Measurements from ENCODE around the gene PKP4. TPM values are rescaled to one million over a fixed set of nuclear protein-coding genes. Genes with fewer than 3 reads are reported as not detected.

Gene PKP4
- total and polyA plus RNA-seq, 7 donors = 6.8 to 23.8 (median 18.0) TPM

DNA sequence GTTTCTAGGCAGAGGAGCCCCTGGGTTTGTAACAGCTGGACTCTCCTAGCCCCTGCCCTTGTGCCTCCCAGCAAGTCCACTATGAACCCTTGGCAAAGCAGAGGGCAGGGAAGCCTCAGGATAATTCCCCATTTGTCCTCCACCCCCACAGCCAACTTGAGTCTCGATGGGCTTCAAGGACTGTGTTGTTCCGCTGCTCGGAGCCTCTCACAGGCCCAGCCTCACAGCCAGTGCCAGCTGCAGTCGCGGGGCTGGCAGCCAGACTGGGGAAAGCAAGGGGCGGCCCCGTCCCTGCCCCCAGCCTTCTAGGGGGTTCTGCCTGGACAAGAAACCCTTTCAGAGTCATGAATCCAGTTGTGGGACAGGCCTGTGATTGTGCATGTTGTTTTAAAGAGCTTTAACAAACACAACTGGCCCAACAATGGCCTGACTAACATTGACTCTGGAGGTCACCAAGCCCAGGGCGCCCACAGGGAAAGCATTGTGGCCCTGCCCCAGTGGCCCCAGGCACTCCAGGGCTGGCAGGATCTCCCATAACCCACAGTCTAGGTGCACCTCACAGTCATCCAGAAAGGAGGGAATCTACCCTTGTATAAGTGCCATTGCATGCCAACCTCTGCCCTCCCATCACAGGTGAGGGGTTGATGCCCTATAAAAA lies 266.6 kb downstream of the PKP4 start:
- H3K4me1 ChIP-seq = no peaks in the 10 kb centered on the region
- ATAC-seq = no peak
- 47 to 54% (median 47%) methylated on average over 6 to 8 of the region's 8 CpGs for WGBS, 3 donors

GRCh38 chr2:158723921-158724802 lies 267.4 kb downstream of the PKP4 start:
- TF ChIP-seq, protein P1, sequence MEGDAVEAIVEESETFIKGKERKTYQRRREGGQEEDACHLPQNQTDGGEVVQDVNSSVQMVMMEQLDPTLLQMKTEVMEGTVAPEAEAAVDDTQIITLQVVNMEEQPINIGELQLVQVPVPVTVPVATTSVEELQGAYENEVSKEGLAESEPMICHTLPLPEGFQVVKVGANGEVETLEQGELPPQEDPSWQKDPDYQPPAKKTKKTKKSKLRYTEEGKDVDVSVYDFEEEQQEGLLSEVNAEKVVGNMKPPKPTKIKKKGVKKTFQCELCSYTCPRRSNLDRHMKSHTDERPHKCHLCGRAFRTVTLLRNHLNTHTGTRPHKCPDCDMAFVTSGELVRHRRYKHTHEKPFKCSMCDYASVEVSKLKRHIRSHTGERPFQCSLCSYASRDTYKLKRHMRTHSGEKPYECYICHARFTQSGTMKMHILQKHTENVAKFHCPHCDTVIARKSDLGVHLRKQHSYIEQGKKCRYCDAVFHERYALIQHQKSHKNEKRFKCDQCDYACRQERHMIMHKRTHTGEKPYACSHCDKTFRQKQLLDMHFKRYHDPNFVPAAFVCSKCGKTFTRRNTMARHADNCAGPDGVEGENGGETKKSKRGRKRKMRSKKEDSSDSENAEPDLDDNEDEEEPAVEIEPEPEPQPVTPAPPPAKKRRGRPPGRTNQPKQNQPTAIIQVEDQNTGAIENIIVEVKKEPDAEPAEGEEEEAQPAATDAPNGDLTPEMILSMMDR (IDR thresholded peaks at IDR 0.05) = no peak
- DNase-seq = no peak
- intact Hi-C loops (cut with DNase I) = no loop called here
- Histone ChIP-seq H3K4me1 (no peaks in the 10 kb centered on the region), H3K9me3 (no peaks in the 10 kb centered on the region), H3K27me3 (ENCODE audit: insufficient read depth in 3 of 3, low read length in 2 of 3) (peaks cover 0 to 8% (median 0%) of the 10 kb centered on the region in 3 donors), H3K27ac (no peak overlapping the region), H3K4me3 (no peak overlapping the region), H3K36me3 (ENCODE audit: insufficient read depth in 1 of 2, low read depth in 1 of 2) (no peaks in the 10 kb centered on the region)
- no peak for ATAC-seq
- 83 to 90% (median 86%) methylated on average over 12 of the region's 12 CpGs for WGBS, 3 donors

More for the DNA sequence above, 266.6 kb downstream of the PKP4 start:
- Histone ChIP-seq H3K4me3 (no peak overlapping the region), H3K27ac (no peak overlapping the region), H3K9me3 (no peaks in the 10 kb centered on the region), H3K27me3 (ENCODE audit: insufficient read depth in 3 of 3, low read length in 2 of 3) (peaks cover 0 to 8% (median 0%) of the 10 kb centered on the region in 3 donors), H3K36me3 (ENCODE audit: insufficient read depth in 1 of 2, low read depth in 1 of 2) (no peaks in the 10 kb centered on the region)
- no peak for DNase-seq
- intact Hi-C loops (cut with DNase I) = no loop called here
- TF ChIP-seq, protein P1 (IDR thresholded peaks at IDR 0.05) = no peak

DNA sequence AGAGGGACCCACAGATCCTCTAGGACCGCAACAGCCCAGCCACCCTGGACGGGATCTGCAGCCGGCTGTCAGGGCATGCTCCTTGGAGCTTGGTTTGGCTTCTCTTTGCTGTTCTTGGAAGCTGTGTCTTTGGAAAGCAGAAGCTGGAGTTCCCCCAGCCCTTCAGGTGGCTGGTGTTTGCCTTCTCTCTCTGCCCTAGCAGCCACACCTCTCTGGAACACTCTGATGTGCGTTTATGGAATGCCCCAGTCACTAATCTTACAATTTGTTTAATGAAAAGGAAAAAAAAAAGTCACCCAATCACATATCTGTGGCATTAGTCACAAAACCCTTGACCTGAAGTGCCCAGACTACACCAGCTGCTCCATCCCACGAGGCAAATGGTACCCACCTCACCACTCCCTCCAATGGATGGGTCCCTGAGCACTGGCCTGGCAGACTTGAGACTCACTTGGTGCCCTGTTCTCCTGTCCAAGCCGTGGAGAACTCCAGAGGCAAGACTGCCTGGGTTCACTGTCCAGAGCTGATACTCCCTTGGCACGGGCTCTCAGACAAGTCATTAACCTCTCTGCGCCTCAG lies 268.1 kb downstream of the PKP4 start:
- DNase-seq (no peak), ATAC-seq (no peak)
- intact Hi-C loops (cut with DNase I) = no loop called here
- peaks cover 0 to 8% (median 0%) of the 10 kb centered on the region in 3 donors for H3K27me3 ChIP-seq (ENCODE audit: insufficient read depth in 3 of 3, low read length in 2 of 3)
- no peaks in the 10 kb centered on the region for H3K4me1 ChIP-seq
- no peak overlapping the region for H3K4me3 ChIP-seq
- H3K9me3 ChIP-seq = no peaks in the 10 kb centered on the region
- TF ChIP-seq, protein P1 (IDR thresholded peaks at IDR 0.05) = no peak
- WGBS, 3 donors = 28 to 56% (median 29%) methylated on average over 8 of the region's 8 CpGs
- no peaks in the 10 kb centered on the region for H3K36me3 ChIP-seq (ENCODE audit: insufficient read depth in 1 of 2, low read depth in 1 of 2)
- H3K27ac ChIP-seq = no peak overlapping the region

DNA sequence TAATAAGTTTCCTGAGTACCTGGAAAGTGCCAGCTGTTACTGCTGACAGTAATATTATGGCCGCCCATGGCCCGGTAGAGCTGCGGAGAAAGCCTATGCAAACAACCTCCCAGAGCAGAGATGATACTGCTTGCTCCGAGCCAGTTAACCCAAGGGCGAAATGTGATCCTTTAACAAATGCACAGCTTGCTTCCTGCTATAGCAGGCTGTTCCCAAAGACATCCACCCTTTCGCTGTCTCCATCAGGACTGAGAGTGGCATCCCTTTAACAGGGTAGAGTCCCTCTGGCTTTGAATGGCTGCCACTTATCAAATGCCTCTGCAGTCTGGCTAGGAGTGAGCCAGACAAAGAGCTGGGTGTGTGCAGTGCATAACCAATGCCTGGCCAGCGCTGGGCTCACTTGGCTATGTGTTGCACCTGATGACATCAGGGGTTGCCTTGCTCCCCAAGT lies 268.7 kb downstream of the PKP4 start:
- DNase-seq (no peak), ATAC-seq (no peak)
- Histone ChIP-seq H3K4me1 (no peaks in the 10 kb centered on the region), H3K4me3 (no peak overlapping the region), H3K36me3 (ENCODE audit: insufficient read depth in 1 of 2, low read depth in 1 of 2) (no peaks in the 10 kb centered on the region), H3K27me3 (ENCODE audit: insufficient read depth in 3 of 3, low read length in 2 of 3) (peaks cover 0 to 8% (median 0%) of the 10 kb centered on the region in 3 donors), H3K27ac (no peak overlapping the region), H3K9me3 (no peaks in the 10 kb centered on the region)
- TF ChIP-seq, protein P1 (IDR thresholded peaks at IDR 0.05) = no peak
- intact Hi-C loops (cut with DNase I) = no loop called here
- 38 to 41% (median 39%) methylated on average over 7 of the region's 7 CpGs for WGBS, 3 donors
